B cell (primary cell): ENCODE data around the gene SUSD4. TPM values are rescaled to one million over a fixed set of nuclear protein-coding genes. Genes with fewer than 3 reads are reported as not detected.

ENCODE experiments used
- ATAC-seq: fragments of 200-7000 bp; cut with Tn5 transposase; one replicate; pipeline ENCODE4 v1.10.0; 2021; ENCODE audit warnings: low read depth, mild to moderate bottlenecking, moderate number of reproducible peaks, moderate library complexity
- CTCF ChIA-PET: fragments of 350-600 bp; sonication (Branson Sonifier 250); formaldehyde crosslinking; loops from one replicate; lab custom pipeline; 2021; ENCODE audit warnings: antibody characterized with exemption, inconsistent platforms; lab: Charles Lee
- POLR2A ChIA-PET: fragments of 350-600 bp; sonication (Branson Sonifier 250); formaldehyde crosslinking; loops from one replicate; lab custom pipeline; 2021; ENCODE audit warnings: antibody characterized with exemption; lab: Charles Lee
- DNase-seq: peaks from one replicate; pipeline ENCODE4 v3.0.0; 2013
- H2AFZ ChIP-seq: 2 replicates; pipeline ENCODE4 v1.6.1; 2012; ENCODE audit warnings: mild to moderate bottlenecking, low read depth, low read length; ENCODE audit not compliant: insufficient read depth, poor library complexity, severe bottlenecking
- H3K27ac ChIP-seq, 2 donors: 1 replicate in 1 of 2; 2 replicates in 1 of 2; pipeline ENCODE4 v1.5.1; 2012 to 2013; ENCODE audit warnings: low read length in 2 of 2, mild to moderate bottlenecking in 2 of 2, moderate library complexity in 1 of 2
- H3K27me3 ChIP-seq, 4 experiments: fragments of 200-600 bp in 1 of 4; sonication (generic) in 1 of 4; replicated peaks in 1 of 4; 1 replicate in 2 of 4; 2 replicates in 2 of 4; pipeline versions ENCODE4 v1.6.1 to v1.7.0; 2013 to 2016; ENCODE audit warnings: low read length in 3 of 4, mild to moderate bottlenecking in 2 of 4, mixed read lengths in 1 of 4, moderate library complexity in 1 of 4; ENCODE audit not compliant: insufficient read depth in 4 of 4, control insufficient read depth in 3 of 4; ENCODE audit errors: control extremely low read depth in 1 of 4
- H3K36me3 ChIP-seq, 2 experiments: replicated peaks in 1 of 2; 1 replicate in 1 of 2; 2 replicates in 1 of 2; pipeline versions ENCODE4 v1.6.1 to v1.7.1; 2013; ENCODE audit warnings: low read length in 1 of 2; ENCODE audit not compliant: insufficient read depth in 2 of 2, control insufficient read depth in 1 of 2; ENCODE audit errors: control extremely low read depth in 1 of 2, extremely low read depth in 1 of 2
- H3K4me1 ChIP-seq, 2 donors: fragments of 200-600 bp in 1 of 2; sonication (generic) in 1 of 2; 1 replicate in 1 of 2; 2 replicates in 1 of 2; pipeline versions ENCODE4 v1.5.1 to v1.6.1; 2013 to 2017; ENCODE audit warnings: low read length in 2 of 2; ENCODE audit not compliant: control insufficient read depth in 2 of 2, insufficient read depth in 2 of 2
- H3K4me2 ChIP-seq: replicated peaks from 2 replicates; pipeline ENCODE3; 2012; ENCODE audit warnings: mild to moderate bottlenecking, low read depth, low read length; ENCODE audit not compliant: poor library complexity, severe bottlenecking
- H3K4me3 ChIP-seq, 5 experiments: fragments of 200-600 bp in 1 of 5; sonication (generic) in 1 of 5; 1 replicate in 3 of 5; 2 replicates in 2 of 5; pipeline versions ENCODE4 v1.5.1 to v1.7.0; 2011 to 2016; ENCODE audit warnings: low read length in 4 of 5, mild to moderate bottlenecking in 4 of 5, low read depth in 2 of 5, control low read depth in 1 of 5, moderate library complexity in 1 of 5; ENCODE audit not compliant: insufficient read depth in 1 of 5; ENCODE audit errors: control extremely low read depth in 1 of 5, extremely low read depth in 1 of 5
- H3K79me2 ChIP-seq: fragments of 200-600 bp; sonication (generic); one replicate; pipeline ENCODE4 v1.6.0; 2016; ENCODE audit warnings: low read length; ENCODE audit not compliant: control insufficient read depth, insufficient read depth
- H3K9ac ChIP-seq: fragments of 200-600 bp; sonication (generic); 2 replicates; pipeline ENCODE4 v1.6.1; 2017; ENCODE audit warnings: mild to moderate bottlenecking, low read length, moderate library complexity
- H3K9me3 ChIP-seq, 3 donors: one replicate each; pipeline versions ENCODE4 v1.6.1 to v1.7.1; 2013; ENCODE audit warnings: low read length in 2 of 3; ENCODE audit not compliant: control insufficient read depth in 2 of 3, insufficient read depth in 1 of 3; ENCODE audit errors: control extremely low read depth in 1 of 3
- H4K20me1 ChIP-seq: 2 replicates; pipeline ENCODE4 v1.6.0; 2012; ENCODE audit warnings: mild to moderate bottlenecking, low read length; ENCODE audit not compliant: insufficient read depth, control insufficient read depth, poor library complexity, severe bottlenecking
- H3K27ac Mint-ChIP-seq: one replicate; pipeline ENCODE4 v1.8.0; 2021; ENCODE audit warnings: mixed read lengths
- H3K27me3 Mint-ChIP-seq: one replicate; pipeline ENCODE4 v1.8.0; 2021; ENCODE audit warnings: mixed read lengths
- H3K4me1 Mint-ChIP-seq: one replicate; pipeline ENCODE4 v1.8.0; 2021; ENCODE audit warnings: mixed read lengths
- H3K4me3 Mint-ChIP-seq: one replicate; pipeline ENCODE4 v1.8.0; 2021; ENCODE audit warnings: mixed read lengths
- H3K9me3 Mint-ChIP-seq: one replicate; pipeline ENCODE4 v1.8.0; 2022; ENCODE audit warnings: mixed read lengths; ENCODE audit not compliant: insufficient read depth
- CTCF ChIP-seq: fragments of 200-600 bp; IDR thresholded peaks from one replicate; pipeline ENCODE4 v1.8.0; 2022; ENCODE audit warnings: antibody characterized with exemption, mild to moderate bottlenecking
- EZH2 ChIP-seq: IDR thresholded peaks from 2 replicates; pipeline ENCODE4 v1.6.1; 2012; ENCODE audit warnings: borderline replicate concordance, low read depth, mild to moderate bottlenecking, moderate library complexity, low read length; ENCODE audit not compliant: insufficient read depth, poor library complexity, severe bottlenecking
- WGBS: methylation state at CpG from one replicate; pipeline ENCODE4 v1.1.5; 2013; ENCODE audit warnings: missing lambda C conversion rate; ENCODE audit not compliant: insufficient coverage; 5-methylcytosine and 5-hydroxymethylcytosine counted together
- intact Hi-C: fragments of 100-400 bp; cut with micrococcal nuclease; formaldehyde crosslinking; loops from one replicate; pipeline ENCODE4 v1.10.0; 2022
- polyA plus RNA-seq: library from polyadenylated mRNA; depleted of rRNA; stranded (reverse); fragments of >200 nt; gene quantifications from 2 replicates; pipeline ENCODE4 v1.2.3, GENCODE V29; 2012
- total RNA-seq, 2 donors: library from RNA; stranded (reverse); fragments of 120-200 nt in 1 of 2; gene quantifications; 1 replicate in 1 of 2; 2 replicates in 1 of 2; pipeline versions ENCODE4 v1.2.3 to v1.2.4, GENCODE V29; 2013 to 2022

Gene SUSD4
- total and polyA plus RNA-seq, 2 donors (not counting 1 experiment from before 2014, with no cell fraction given): 0.13 TPM; not detected in 1

DNA sequence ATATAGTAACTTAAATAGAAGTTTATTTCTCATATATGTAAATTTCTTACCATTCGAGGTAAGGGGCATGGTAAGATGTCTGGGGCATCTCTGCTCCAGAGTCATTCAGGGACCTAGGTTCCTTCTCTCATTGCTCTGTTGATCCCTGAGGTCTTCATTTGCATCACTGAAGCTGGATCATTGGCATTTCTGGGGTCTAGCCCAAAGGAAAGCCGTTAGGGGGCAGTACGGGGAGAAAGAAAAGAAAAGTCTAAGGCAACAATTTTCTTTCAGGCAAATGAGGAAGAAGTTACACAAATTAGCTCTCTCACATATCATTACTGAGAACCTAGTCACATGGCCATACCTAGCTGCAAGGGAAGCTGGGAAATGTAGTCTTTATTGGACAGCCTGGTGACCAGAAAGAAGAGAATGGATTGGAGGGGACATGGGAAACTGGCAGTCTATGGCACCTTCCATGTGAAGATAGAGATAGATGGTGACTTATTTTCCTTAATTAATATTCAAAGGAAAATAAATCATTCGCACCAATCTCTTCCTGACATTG, 10.2 kb upstream of the SUSD4 start:
- H3K9me3 Mint-ChIP-seq: peaks cover 3% of the 10 kb centered on the region

More for the DNA sequence above, 10.2 kb upstream of the SUSD4 start:
- no peak for TF ChIP-seq CTCF
- TF ChIP-seq EZH2: no peak
- Histone ChIP-seq H3K4me2 (no peak overlapping the region), H3K9me3 (peaks cover 2 to 6% (median 6%) of the 10 kb centered on the region in 3 donors), H3K79me2 (no peaks in the 10 kb centered on the region), H2AFZ (no peak overlapping the region), H3K27me3 (peaks cover 0 to 8% (median 0%) of the 10 kb centered on the region in 4 experiments), H3K36me3 (no peaks in the 10 kb centered on the region), H3K27ac (no peak overlapping the region), H3K4me3 (no peak overlapping the region), H3K9ac (no peak overlapping the region), H4K20me1 (no peaks in the 10 kb centered on the region), H3K4me1 (no peaks in the 10 kb centered on the region)
- no peak overlapping the region for H3K4me3 Mint-ChIP-seq
- CTCF ChIA-PET: no interaction called here
- DNase-seq (no peak), ATAC-seq (no peak)
- WGBS: 100% methylated on average over 1 of the region's 4 CpGs
- intact Hi-C loops: no loop called here
- no peaks in the 10 kb centered on the region for H3K4me1 Mint-ChIP-seq
- no peak overlapping the region for H3K27ac Mint-ChIP-seq
- peaks cover 33% of the 10 kb centered on the region for H3K27me3 Mint-ChIP-seq
- POLR2A ChIA-PET: no interaction called here
